SK-N-SH treated with all-trans-retinoic acid at 6 μM for 48 hours (cell line): ENCODE measurements around the gene BNC2.

Experiments used
- ATAC-seq: fragments of 200-7000 bp; cut with Tn5 transposase; 3 replicates; pipeline ENCODE4 v1.9.1; 2020; ENCODE audit warnings: mild to moderate bottlenecking, moderate library complexity
- ARNTL ChIP-seq: fragments of 450-650 bp; formaldehyde crosslinking; IDR thresholded peaks from 2 replicates; pipeline ENCODE4 v1.5.0; 2020; ENCODE audit warnings: low read depth, mild to moderate bottlenecking, moderate library complexity, borderline replicate concordance
- BACH2 ChIP-seq: fragments of 250-450 bp; sonication (Bioruptor Pico); IDR thresholded peaks from 2 replicates; pipeline ENCODE4 v1.9.0; 2021; ENCODE audit warnings: mild to moderate bottlenecking, borderline replicate concordance
- CSDC2 ChIP-seq: fragments of 250-450 bp; sonication (Bioruptor Pico); IDR thresholded peaks from 2 replicates; pipeline ENCODE4 v1.5.0; 2020; ENCODE audit warnings: mild to moderate bottlenecking, moderate library complexity
- ESRRG ChIP-seq: fragments of 250-450 bp; sonication (Bioruptor Pico); IDR thresholded peaks from 2 replicates; pipeline ENCODE4 v1.6.1; 2021; ENCODE audit warnings: mild to moderate bottlenecking
- GLIS3 ChIP-seq: fragments of 250-450 bp; sonication (Bioruptor Pico); IDR thresholded peaks from 2 replicates; pipeline ENCODE4 v1.5.0; 2020; ENCODE audit warnings: mild to moderate bottlenecking, moderate library complexity
- ISL1 ChIP-seq: fragments of 250-450 bp; sonication (Bioruptor Pico); IDR thresholded peaks from 2 replicates; pipeline ENCODE4 v2.1.2; 2022; ENCODE audit warnings: mild to moderate bottlenecking, moderate library complexity
- OSR1 ChIP-seq: fragments of 250-450 bp; sonication (Bioruptor Pico); IDR thresholded peaks from 2 replicates; pipeline ENCODE4 v1.8.0; 2022; ENCODE audit warnings: moderate library complexity, mild to moderate bottlenecking, inconsistent platforms
- PPARA ChIP-seq: fragments of 250-450 bp; sonication (Bioruptor Pico); IDR thresholded peaks from 2 replicates; pipeline ENCODE4 v1.5.0; 2020; ENCODE audit warnings: mild to moderate bottlenecking, borderline replicate concordance
- RARB ChIP-seq: fragments of 250-450 bp; sonication (Bioruptor Pico); IDR thresholded peaks from 2 replicates; pipeline ENCODE4 v1.8.0; 2021; ENCODE audit warnings: mild to moderate bottlenecking, moderate library complexity
- SNAI2 ChIP-seq: fragments of 250-450 bp; sonication (Bioruptor Pico); IDR thresholded peaks from 2 replicates; pipeline ENCODE4 v1.5.0; 2020; ENCODE audit warnings: mild to moderate bottlenecking, moderate library complexity
- TCF4 ChIP-seq: fragments of 250-450 bp; sonication (Bioruptor Pico); IDR thresholded peaks from 2 replicates; pipeline ENCODE4 v1.8.0; 2021; ENCODE audit warnings: mild to moderate bottlenecking, moderate library complexity, borderline replicate concordance
- TOX ChIP-seq: fragments of 250-450 bp; sonication (Bioruptor Pico); IDR thresholded peaks from 2 replicates; pipeline ENCODE4 v1.8.0; 2021; ENCODE audit warnings: mild to moderate bottlenecking, moderate library complexity, borderline replicate concordance
- ZC3H10 ChIP-seq: fragments of 250-450 bp; sonication (Bioruptor Pico); IDR thresholded peaks from 2 replicates; pipeline ENCODE4 v1.5.1; 2021; ENCODE audit warnings: mild to moderate bottlenecking, moderate library complexity
- ZFP3 ChIP-seq: fragments of 250-450 bp; sonication (Bioruptor Pico); IDR thresholded peaks from 2 replicates; pipeline ENCODE4 v1.5.0; 2020; ENCODE audit warnings: mild to moderate bottlenecking, moderate library complexity
- ZFP30 ChIP-seq: fragments of 450-650 bp; formaldehyde crosslinking; IDR thresholded peaks from 2 replicates; pipeline ENCODE4 v1.5.0; 2022; ENCODE audit warnings: mild to moderate bottlenecking, moderate library complexity
- ZNF565 ChIP-seq: fragments of 450-650 bp; formaldehyde crosslinking; conservative IDR thresholded peaks from 2 replicates; pipeline ENCODE4 v1.5.0; 2020; ENCODE audit warnings: low read depth, mild to moderate bottlenecking, moderate library complexity
- ZNF70 ChIP-seq: fragments of 450-650 bp; formaldehyde crosslinking; IDR thresholded peaks from 2 replicates; pipeline ENCODE4 v1.5.0; 2020; ENCODE audit warnings: mild to moderate bottlenecking, moderate library complexity
- ZNF8 ChIP-seq: fragments of 450-650 bp; formaldehyde crosslinking; IDR thresholded peaks from 2 replicates; pipeline ENCODE4 v1.5.0; 2020; ENCODE audit warnings: mild to moderate bottlenecking, moderate library complexity
- TF ChIP-seq, protein P1 (sequence below): fragments of 250-450 bp; sonication (Bioruptor Pico); IDR thresholded peaks from 2 replicates; pipeline ENCODE4 v1.8.0; 2020; ENCODE audit warnings: mild to moderate bottlenecking, moderate library complexity, borderline replicate concordance
- TF ChIP-seq, protein P2 (sequence below): fragments of 250-450 bp; sonication (Bioruptor Pico); IDR thresholded peaks from 2 replicates; pipeline ENCODE4 v1.5.1; 2021; ENCODE audit warnings: mild to moderate bottlenecking, moderate library complexity
- TF ChIP-seq, protein P3 (sequence below): fragments of 250-450 bp; sonication (Bioruptor Pico); IDR thresholded peaks from 2 replicates; pipeline ENCODE4 v1.5.0; 2020; ENCODE audit warnings: mild to moderate bottlenecking, moderate library complexity
- TF ChIP-seq, protein P4 (sequence below): fragments of 250-450 bp; sonication (Bioruptor Pico); IDR thresholded peaks from 2 replicates; pipeline ENCODE4 v1.8.0; 2021; ENCODE audit warnings: low read depth, mild to moderate bottlenecking, moderate library complexity, borderline replicate concordance

BNC2 gene

DNA sequence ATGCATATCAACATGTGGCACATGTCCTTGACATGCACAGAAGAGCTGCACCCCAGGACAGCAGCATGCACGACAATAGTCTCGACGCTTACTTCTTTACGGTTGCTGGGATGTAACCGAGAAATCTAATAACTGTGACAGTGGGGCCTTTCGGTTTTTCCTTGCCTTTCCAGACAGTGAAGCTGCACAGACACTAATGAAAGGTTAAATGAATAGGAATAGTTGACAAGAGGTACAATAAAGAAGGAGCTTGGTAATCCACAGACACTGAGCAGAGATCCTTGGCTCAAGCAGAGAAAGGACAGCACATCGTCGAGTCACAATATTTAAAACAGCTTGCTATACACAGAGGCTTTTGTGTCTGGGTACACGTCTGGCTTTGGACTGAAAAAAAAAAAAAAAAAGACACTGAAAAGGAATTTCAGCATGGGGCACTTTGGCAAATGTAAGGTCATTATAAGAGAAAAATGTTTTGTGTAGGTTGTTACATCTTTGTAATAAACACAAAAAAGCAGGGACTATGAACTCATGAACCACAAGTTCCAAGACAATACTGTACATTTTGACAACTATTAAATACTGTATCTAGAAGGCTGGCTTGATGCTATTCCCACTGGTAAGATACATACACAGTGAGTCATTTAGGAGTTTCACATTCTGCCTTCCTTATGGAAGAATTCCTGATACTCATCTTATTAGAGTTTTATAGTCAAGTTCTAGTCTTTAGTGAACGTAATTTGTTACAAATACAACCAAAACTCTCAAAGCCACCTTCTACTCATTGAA, 5.6 kb downstream of the BNC2 start:
- ATAC-seq, result peak; percentile 64
- TF ChIP-seq ISL1 (CRISPR knock-in tag) (peak; percentile 50), OSR1 (CRISPR knock-in tag) (no peak), PPARA (no peak), BACH2 (CRISPR knock-in tag) (no peak), ZFP3 (CRISPR knock-in tag) (no peak), ARNTL (CRISPR knock-in tag) (no peak), ESRRG (no peak), CSDC2 (CRISPR knock-in tag) (no peak), ZFP30 (CRISPR knock-in tag) (no peak), TCF4 (no peak; the same call in 1 of the 2 replicates), SNAI2 (no peak)
- TF ChIP-seq, protein P1, sequence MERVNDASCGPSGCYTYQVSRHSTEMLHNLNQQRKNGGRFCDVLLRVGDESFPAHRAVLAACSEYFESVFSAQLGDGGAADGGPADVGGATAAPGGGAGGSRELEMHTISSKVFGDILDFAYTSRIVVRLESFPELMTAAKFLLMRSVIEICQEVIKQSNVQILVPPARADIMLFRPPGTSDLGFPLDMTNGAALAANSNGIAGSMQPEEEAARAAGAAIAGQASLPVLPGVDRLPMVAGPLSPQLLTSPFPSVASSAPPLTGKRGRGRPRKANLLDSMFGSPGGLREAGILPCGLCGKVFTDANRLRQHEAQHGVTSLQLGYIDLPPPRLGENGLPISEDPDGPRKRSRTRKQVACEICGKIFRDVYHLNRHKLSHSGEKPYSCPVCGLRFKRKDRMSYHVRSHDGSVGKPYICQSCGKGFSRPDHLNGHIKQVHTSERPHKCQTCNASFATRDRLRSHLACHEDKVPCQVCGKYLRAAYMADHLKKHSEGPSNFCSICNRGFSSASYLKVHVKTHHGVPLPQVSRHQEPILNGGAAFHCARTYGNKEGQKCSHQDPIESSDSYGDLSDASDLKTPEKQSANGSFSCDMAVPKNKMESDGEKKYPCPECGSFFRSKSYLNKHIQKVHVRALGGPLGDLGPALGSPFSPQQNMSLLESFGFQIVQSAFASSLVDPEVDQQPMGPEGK (CRISPR knock-in tag), result 0 out of 2 replicates have a peak, but pooled peaks have one; percentile 38
- TF ChIP-seq, protein P2, sequence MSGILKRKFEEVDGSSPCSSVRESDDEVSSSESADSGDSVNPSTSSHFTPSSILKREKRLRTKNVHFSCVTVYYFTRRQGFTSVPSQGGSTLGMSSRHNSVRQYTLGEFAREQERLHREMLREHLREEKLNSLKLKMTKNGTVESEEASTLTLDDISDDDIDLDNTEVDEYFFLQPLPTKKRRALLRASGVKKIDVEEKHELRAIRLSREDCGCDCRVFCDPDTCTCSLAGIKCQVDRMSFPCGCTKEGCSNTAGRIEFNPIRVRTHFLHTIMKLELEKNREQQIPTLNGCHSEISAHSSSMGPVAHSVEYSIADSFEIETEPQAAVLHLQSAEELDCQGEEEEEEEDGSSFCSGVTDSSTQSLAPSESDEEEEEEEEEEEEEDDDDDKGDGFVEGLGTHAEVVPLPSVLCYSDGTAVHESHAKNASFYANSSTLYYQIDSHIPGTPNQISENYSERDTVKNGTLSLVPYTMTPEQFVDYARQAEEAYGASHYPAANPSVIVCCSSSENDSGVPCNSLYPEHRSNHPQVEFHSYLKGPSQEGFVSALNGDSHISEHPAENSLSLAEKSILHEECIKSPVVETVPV (CRISPR knock-in tag), result no peak

DNA sequence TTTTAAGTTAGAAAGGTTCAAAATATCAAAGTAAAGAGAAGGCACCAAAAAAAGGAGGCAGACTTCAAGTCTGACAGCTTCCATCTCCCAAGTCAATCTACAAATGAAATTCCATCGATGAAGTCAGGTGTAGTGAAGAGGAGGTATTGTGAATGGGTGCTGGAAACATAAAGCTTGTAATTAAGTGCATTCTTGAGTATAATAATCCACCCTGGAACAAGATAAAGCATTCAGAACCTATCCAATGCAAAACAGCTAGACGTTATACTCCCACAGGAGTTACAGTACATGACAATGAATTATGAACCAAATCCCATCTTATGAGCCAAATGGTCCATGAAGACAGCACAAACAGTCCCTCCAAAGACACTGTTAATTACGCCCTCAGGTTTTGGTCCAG, 22.3 kb downstream of the BNC2 start:
- TF ChIP-seq, protein P3, sequence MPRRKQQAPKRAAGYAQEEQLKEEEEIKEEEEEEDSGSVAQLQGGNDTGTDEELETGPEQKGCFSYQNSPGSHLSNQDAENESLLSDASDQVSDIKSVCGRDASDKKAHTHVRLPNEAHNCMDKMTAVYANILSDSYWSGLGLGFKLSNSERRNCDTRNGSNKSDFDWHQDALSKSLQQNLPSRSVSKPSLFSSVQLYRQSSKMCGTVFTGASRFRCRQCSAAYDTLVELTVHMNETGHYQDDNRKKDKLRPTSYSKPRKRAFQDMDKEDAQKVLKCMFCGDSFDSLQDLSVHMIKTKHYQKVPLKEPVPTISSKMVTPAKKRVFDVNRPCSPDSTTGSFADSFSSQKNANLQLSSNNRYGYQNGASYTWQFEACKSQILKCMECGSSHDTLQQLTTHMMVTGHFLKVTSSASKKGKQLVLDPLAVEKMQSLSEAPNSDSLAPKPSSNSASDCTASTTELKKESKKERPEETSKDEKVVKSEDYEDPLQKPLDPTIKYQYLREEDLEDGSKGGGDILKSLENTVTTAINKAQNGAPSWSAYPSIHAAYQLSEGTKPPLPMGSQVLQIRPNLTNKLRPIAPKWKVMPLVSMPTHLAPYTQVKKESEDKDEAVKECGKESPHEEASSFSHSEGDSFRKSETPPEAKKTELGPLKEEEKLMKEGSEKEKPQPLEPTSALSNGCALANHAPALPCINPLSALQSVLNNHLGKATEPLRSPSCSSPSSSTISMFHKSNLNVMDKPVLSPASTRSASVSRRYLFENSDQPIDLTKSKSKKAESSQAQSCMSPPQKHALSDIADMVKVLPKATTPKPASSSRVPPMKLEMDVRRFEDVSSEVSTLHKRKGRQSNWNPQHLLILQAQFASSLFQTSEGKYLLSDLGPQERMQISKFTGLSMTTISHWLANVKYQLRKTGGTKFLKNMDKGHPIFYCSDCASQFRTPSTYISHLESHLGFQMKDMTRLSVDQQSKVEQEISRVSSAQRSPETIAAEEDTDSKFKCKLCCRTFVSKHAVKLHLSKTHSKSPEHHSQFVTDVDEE (CRISPR knock-in tag), result no peak
- no peak for TF ChIP-seq CSDC2 (CRISPR knock-in tag)
- no peak for TF ChIP-seq ZNF8 (CRISPR knock-in tag)
- no peak for TF ChIP-seq TOX (CRISPR knock-in tag)
- TF ChIP-seq, all 23 proteins: peak for 0
- ATAC-seq, result no peak

DNA sequence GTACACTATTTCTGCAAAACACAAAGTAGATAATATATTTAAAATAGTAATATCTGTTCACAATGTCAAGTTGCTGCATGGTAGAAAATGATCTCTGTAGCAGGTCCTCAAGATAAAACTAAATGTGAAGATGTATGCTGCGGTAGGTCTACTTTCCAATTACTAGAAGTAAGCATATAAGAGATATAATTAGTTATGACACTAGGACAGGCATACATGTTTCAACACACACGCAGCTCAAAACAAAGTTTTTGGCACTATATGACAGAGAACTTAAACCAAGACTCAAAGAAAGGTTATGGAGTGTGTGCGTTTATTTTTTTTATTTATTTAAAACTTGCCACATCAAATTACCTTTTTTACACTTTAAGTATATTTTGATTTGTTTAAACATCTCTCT, 23.5 kb downstream of the BNC2 start:
- TF ChIP-seq, protein P3 (CRISPR knock-in tag), result no peak
- no peak for TF ChIP-seq ZNF565
- TF ChIP-seq ZFP30 (CRISPR knock-in tag), result no peak
- TF ChIP-seq OSR1 (CRISPR knock-in tag), result no peak
- no peak for TF ChIP-seq TCF4
- no peak for TF ChIP-seq ZFP3 (CRISPR knock-in tag)
- TF ChIP-seq ZC3H10, result no peak
- no peak for TF ChIP-seq TOX (CRISPR knock-in tag)
- TF ChIP-seq SNAI2, result no peak
- TF ChIP-seq RARB, result no peak
- no peak for TF ChIP-seq CSDC2 (CRISPR knock-in tag)
- no peak for TF ChIP-seq ARNTL (CRISPR knock-in tag)
- no peak for TF ChIP-seq ESRRG
- ATAC-seq, result no peak

DNA sequence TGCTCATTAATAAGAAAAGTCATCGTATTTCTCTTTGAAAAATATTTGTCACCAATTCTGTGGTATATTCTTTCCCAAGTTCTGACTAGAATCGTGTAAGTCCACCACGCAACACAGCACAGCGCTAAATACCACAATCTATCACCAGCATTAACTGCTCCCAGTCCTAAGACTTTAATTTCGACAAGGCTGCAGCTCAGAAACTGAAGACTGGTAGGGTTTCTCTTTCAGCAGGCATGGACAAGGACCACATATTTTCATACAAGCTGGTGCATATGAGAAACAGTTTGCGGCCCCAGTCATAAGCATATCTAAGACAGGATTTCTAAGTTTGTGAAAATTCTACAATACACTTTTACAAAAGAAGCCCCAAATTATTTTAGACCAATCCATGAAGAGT, 24.1 kb downstream of the BNC2 start:
- no peak for ATAC-seq
- TF ChIP-seq ZNF70 (CRISPR knock-in tag) (no peak), ZC3H10 (no peak), OSR1 (CRISPR knock-in tag) (no peak), TOX (CRISPR knock-in tag) (no peak), BACH2 (CRISPR knock-in tag) (no peak), GLIS3 (CRISPR knock-in tag) (no peak), PPARA (no peak), SNAI2 (no peak), ZNF565 (no peak)
- TF ChIP-seq, protein P4, sequence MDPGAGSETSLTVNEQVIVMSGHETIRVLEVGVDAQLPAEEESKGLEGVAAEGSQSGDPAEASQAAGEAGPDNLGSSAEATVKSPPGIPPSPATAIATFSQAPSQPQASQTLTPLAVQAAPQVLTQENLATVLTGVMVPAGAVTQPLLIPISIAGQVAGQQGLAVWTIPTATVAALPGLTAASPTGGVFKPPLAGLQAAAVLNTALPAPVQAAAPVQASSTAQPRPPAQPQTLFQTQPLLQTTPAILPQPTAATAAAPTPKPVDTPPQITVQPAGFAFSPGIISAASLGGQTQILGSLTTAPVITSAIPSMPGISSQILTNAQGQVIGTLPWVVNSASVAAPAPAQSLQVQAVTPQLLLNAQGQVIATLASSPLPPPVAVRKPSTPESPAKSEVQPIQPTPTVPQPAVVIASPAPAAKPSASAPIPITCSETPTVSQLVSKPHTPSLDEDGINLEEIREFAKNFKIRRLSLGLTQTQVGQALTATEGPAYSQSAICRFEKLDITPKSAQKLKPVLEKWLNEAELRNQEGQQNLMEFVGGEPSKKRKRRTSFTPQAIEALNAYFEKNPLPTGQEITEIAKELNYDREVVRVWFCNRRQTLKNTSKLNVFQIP (CRISPR knock-in tag), result no peak
- TF ChIP-seq, all 23 proteins: peak for 0
